IgD-negative memory B cell (primary cell): Measurements from ENCODE around the gene PDLIM5. TPM values are rescaled to one million over a fixed set of nuclear protein-coding genes. Genes with fewer than 3 reads are reported as not detected.

Experiments used
- H3K27ac Mint-ChIP-seq, 3 donors: one replicate each; pipeline ENCODE4 v1.8.0; 2020 to 2022; ENCODE audit warnings: mild to moderate bottlenecking in 3 of 3, mixed read lengths in 3 of 3, moderate library complexity in 1 of 3
- H3K27me3 Mint-ChIP-seq: one replicate; pipeline ENCODE4 v1.8.0; 2021; ENCODE audit warnings: mixed read lengths
- H3K36me3 Mint-ChIP-seq: one replicate; pipeline ENCODE4 v1.8.0; 2020; ENCODE audit warnings: mild to moderate bottlenecking, mixed read lengths
- H3K4me1 Mint-ChIP-seq, 3 donors: one replicate each; pipeline ENCODE4 v1.8.0; 2020 to 2022; ENCODE audit warnings: mixed read lengths in 3 of 3, mild to moderate bottlenecking in 1 of 3
- H3K4me3 Mint-ChIP-seq, 4 donors: one replicate each; pipeline ENCODE4 v1.8.0; 2020 to 2022; ENCODE audit warnings: mild to moderate bottlenecking in 4 of 4, mixed read lengths in 4 of 4, moderate library complexity in 3 of 4
- H3K9me3 Mint-ChIP-seq, 3 donors: one replicate each; pipeline ENCODE4 v1.8.0; 2020 to 2021; ENCODE audit warnings: mixed read lengths in 3 of 3, mild to moderate bottlenecking in 1 of 3
- polyA plus RNA-seq: library from polyadenylated mRNA; unstranded; fragments of 300-500 nt; fragmentation: Illumina TruSeq; gene quantifications from one replicate; pipeline ENCODE4 v1.2.3, GENCODE V29; 2021

PDLIM5 gene
- polyA plus RNA-seq, 1 donor from 2014 or later = 37.0 TPM

DNA sequence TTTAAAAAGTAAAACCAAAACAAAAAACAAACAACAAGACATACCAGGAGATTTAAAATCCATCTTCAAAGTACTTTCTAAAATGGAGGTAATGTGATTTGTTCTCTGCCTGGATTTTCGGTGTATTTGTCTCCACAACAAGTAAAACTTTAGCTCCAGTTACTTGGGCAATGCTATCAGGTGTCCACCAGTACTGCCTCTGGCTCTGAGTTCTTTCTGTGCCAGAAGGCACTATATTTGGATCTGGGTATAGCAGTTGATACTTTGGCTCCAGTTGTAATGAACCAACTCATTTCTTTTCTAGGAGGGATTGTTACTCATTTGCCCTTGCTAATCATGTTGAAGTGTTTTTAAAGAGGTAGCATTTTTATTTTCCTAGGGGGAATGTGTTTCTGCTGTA is 9.5 kb upstream of the PDLIM5 start:
- H3K36me3 Mint-ChIP-seq = no peaks in the 10 kb centered on the region
- no peak overlapping the region for H3K4me3 Mint-ChIP-seq
- H3K27me3 Mint-ChIP-seq = no peaks in the 10 kb centered on the region

DNA sequence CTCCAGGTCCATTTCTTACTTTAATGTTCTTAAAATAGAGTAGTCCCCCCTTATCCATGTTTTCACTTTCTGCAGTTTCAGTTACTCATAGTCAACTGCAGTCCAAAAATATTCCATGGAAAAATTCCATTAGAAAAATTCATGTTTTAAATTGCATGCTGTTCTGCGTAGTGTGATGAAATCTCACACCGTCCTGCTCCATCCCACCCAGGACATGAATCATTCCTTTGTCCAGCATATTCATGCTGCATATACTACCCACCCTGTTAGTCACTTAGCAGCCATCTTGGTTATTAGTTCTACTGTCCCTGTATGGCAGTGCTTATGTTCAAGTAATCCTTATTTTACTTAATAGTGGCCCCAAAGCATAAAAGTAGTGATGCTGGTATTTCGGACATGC is 5.4 kb upstream of the PDLIM5 start:
- H3K36me3 Mint-ChIP-seq = no peaks in the 10 kb centered on the region
- H3K27me3 Mint-ChIP-seq = peaks cover 5% of the 10 kb centered on the region
- H3K4me3 Mint-ChIP-seq = no peak overlapping the region

More for the DNA sequence above, 9.5 kb upstream of the PDLIM5 start:
- Mint-ChIP-seq H3K4me1 (peaks cover 0 to 1% (median 0%) of the 10 kb centered on the region in 3 donors), H3K9me3 (no peaks in the 10 kb centered on the region), H3K27ac (peak overlapping the region in 1 of 3 donors; percentile 13)

GRCh38 chr4:94447754-94448411 is 3.9 kb upstream of the PDLIM5 start:
- no peak overlapping the region for H3K27ac Mint-ChIP-seq
- H3K9me3 Mint-ChIP-seq = no peaks in the 10 kb centered on the region
- no peak overlapping the region for H3K4me3 Mint-ChIP-seq
- peaks cover 5% of the 10 kb centered on the region for H3K27me3 Mint-ChIP-seq
- H3K4me1 Mint-ChIP-seq = peaks cover 4 to 15% (median 6%) of the 10 kb centered on the region in 3 donors
- H3K36me3 Mint-ChIP-seq = no peaks in the 10 kb centered on the region

More for the DNA sequence above, 5.4 kb upstream of the PDLIM5 start:
- H3K9me3 Mint-ChIP-seq = no peaks in the 10 kb centered on the region
- no peak overlapping the region for H3K27ac Mint-ChIP-seq
- peaks cover 2 to 5% (median 3%) of the 10 kb centered on the region in 3 donors for H3K4me1 Mint-ChIP-seq

- peaks cover 5% of the 10 kb centered on the region for H3K27me3 Mint-ChIP-seq
- H3K36me3 Mint-ChIP-seq = no peaks in the 10 kb centered on the region
- H3K9me3 Mint-ChIP-seq = no peaks in the 10 kb centered on the region
- H3K27ac Mint-ChIP-seq = no peak overlapping the region
- H3K4me1 Mint-ChIP-seq = peaks cover 9 to 25% (median 15%) of the 10 kb centered on the region in 3 donors
- H3K4me3 Mint-ChIP-seq = peak overlapping the region in 2 of 4 donors; percentile 22 to 23
These were observed 2.8 kb upstream of the PDLIM5 start for GRCh38 chr4:94448815-94449375.

DNA sequence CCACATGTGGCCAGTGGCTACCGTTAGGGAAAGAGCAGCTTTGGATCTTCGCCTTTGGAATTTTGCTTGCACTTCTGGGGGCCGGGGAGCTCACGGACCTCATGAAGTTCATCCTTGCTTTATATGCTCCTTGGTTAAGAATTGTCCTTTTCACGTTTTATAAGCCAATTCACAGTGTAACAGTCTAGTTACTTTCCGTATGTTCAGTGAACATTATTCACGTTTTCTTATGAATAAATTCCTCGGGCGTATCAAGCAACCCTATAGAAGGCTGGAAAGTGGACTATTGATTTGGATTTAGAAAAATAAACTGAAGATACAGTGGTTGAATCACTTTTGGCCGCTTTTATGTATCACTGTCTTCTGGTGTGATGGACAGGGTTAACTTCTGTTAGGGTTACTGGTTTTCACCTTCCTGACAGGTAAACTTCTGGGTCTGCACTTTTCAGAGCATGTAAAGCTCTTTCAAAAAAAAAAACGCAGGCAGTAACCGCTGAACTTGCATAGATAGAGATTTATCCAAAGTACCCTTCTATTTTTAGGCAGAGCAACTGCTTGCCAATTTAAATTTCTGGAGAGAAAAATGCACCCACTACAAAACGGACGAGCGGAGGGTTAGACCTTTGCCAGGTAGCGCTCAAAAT is 569 bp upstream of the PDLIM5 start:
- Mint-ChIP-seq H3K27ac (peak overlapping the region; percentile 59 to 90 (median 82)), H3K9me3 (no peaks in the 10 kb centered on the region), H3K4me1 (peaks cover 9 to 36% (median 21%) of the 10 kb centered on the region in 3 donors), H3K27me3 (peaks cover 5% of the 10 kb centered on the region), H3K4me3 (peak overlapping the region; percentile 89 to 99 (median 94)), H3K36me3 (no peaks in the 10 kb centered on the region)

- H3K4me3 Mint-ChIP-seq = peak overlapping the region; percentile 89 to 99 (median 94)
- H3K27me3 Mint-ChIP-seq = peaks cover 5% of the 10 kb centered on the region
- H3K27ac Mint-ChIP-seq = peak overlapping the region; percentile 6 to 92 (median 58)
- H3K36me3 Mint-ChIP-seq = no peaks in the 10 kb centered on the region
- no peaks in the 10 kb centered on the region for H3K9me3 Mint-ChIP-seq
- peaks cover 9 to 36% (median 24%) of the 10 kb centered on the region in 3 donors for H3K4me1 Mint-ChIP-seq
These were observed 982 bp downstream of the PDLIM5 start for GRCh38 chr4:94452476-94453371.

DNA sequence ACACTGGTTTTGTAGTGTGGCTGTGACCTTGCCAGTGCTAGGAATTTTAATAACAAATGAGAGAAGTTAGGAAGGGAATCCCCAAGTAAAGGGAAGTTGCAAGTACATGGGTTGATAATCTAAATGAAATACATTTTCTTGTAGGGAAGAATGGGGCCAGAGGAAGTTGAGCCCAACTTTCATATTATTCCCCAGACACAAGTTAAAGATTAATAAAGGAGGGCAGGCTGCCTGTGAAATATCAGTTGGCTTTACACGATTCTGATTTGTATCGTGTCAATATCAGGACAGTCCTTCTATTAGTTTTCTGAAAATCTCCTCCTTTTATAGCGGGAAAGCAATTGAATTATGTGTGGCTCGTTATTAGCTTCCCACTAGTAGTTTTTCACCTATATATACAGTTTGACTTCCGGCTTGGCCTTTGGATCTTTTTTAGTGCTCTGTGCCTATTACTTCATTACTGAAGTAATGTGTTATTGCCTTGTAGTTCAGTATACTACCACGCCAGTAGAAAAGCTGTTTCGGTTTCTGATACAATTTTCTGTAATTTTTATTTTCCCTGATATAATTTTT is 1.7 kb downstream of the PDLIM5 start:
- peaks cover 2% of the 10 kb centered on the region for H3K27me3 Mint-ChIP-seq
- H3K27ac Mint-ChIP-seq = peak overlapping the region; percentile 6 to 92 (median 58)
- peak overlapping the region; percentile 89 to 99 (median 94) for H3K4me3 Mint-ChIP-seq
- H3K9me3 Mint-ChIP-seq = no peaks in the 10 kb centered on the region
- H3K4me1 Mint-ChIP-seq = peaks cover 9 to 36% (median 25%) of the 10 kb centered on the region in 3 donors
- no peaks in the 10 kb centered on the region for H3K36me3 Mint-ChIP-seq

GRCh38 chr4:94454405-94454804 is 2.7 kb downstream of the PDLIM5 start:
- Mint-ChIP-seq H3K27me3 (no peaks in the 10 kb centered on the region), H3K9me3 (no peaks in the 10 kb centered on the region), H3K36me3 (no peaks in the 10 kb centered on the region), H3K27ac (peak overlapping the region in 1 of 3 donors; percentile 11), H3K4me1 (peaks cover 9 to 41% (median 25%) of the 10 kb centered on the region in 3 donors), H3K4me3 (peak overlapping the region in 1 of 4 donors; percentile 35)

- Mint-ChIP-seq H3K27me3 (no peaks in the 10 kb centered on the region), H3K4me1 (peaks cover 9 to 45% (median 25%) of the 10 kb centered on the region in 3 donors), H3K27ac (peak overlapping the region in 1 of 3 donors; percentile 10), H3K9me3 (no peaks in the 10 kb centered on the region), H3K36me3 (no peaks in the 10 kb centered on the region), H3K4me3 (peak overlapping the region in 1 of 4 donors; percentile 35)
These were observed 3.3 kb downstream of the PDLIM5 start for GRCh38 chr4:94455081-94455480.

- Mint-ChIP-seq H3K36me3 (no peaks in the 10 kb centered on the region), H3K27ac (no peak overlapping the region), H3K4me3 (no peak overlapping the region)
These were observed 6.0 kb downstream of the PDLIM5 start for GRCh38 chr4:94457692-94458106.

DNA sequence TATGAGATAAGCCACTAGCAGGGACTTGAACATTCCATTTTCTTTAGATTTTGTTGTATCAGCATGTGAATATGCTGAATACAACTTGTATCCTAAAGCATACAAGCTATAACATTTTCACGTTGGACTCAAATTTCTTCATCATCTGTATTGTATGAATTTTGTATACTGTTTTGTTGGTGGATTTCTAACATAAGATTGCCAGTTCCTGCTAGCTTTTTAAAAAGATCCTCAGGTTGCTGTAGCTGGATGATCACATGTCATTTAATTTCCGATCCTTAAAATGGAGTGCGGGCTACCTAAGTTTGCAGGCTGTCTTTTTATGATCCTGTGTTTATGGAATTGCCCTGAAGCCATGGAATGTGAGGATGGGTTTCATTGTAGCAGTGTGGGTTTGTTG is 6.9 kb downstream of the PDLIM5 start:
- Mint-ChIP-seq H3K4me3 (no peak overlapping the region), H3K27me3 (no peaks in the 10 kb centered on the region), H3K4me1 (peaks cover 2 to 24% (median 12%) of the 10 kb centered on the region in 3 donors), H3K27ac (no peak overlapping the region), H3K36me3 (no peaks in the 10 kb centered on the region), H3K9me3 (peaks cover 0 to 1% (median 0%) of the 10 kb centered on the region in 3 donors)

More at GRCh38 chr4:94457692-94458106, 6.0 kb downstream of the PDLIM5 start:
- Mint-ChIP-seq H3K9me3 (peaks cover 0 to 1% (median 0%) of the 10 kb centered on the region in 3 donors), H3K27me3 (no peaks in the 10 kb centered on the region), H3K4me1 (peaks cover 8 to 32% (median 20%) of the 10 kb centered on the region in 3 donors)

DNA sequence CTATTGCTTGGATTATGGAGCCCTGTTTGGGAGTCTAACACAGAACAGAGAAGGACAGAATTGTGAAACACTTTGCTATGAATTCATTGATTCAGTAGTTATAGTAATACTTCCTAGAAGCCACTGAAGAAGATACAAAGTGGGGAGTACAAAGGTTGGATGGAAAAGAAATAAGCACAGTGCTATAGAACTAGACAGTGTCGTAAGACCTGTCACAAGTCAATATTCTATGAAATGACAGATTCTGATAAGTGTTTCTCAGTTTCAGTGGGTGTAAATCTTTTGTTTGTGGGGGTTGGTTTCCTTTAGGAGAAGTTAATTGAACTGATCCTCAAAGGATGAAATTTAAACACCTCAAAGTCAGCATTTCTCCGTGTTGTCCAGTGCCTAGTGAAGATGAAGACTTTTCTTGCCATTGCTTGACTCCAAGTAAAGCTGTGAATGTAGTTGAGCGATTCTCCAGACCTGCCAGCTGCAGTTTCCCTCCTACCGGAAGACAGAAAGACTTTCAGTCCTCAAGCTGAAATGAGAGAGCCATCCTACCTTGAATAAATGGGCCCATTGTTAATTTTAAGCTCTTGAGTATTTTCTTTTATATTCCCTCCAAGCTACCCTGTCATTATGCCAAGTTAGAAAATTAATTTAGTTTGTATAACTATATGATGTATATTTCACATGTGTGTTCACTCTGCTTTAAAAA is 7.9 kb downstream of the PDLIM5 start:
- no peaks in the 10 kb centered on the region for H3K36me3 Mint-ChIP-seq
- H3K4me3 Mint-ChIP-seq = no peak overlapping the region
- no peak overlapping the region for H3K27ac Mint-ChIP-seq
- H3K27me3 Mint-ChIP-seq = no peaks in the 10 kb centered on the region
- H3K4me1 Mint-ChIP-seq = peaks cover 6 to 20% (median 7%) of the 10 kb centered on the region in 3 donors
- H3K9me3 Mint-ChIP-seq = peaks cover 0 to 1% (median 0%) of the 10 kb centered on the region in 3 donors

DNA sequence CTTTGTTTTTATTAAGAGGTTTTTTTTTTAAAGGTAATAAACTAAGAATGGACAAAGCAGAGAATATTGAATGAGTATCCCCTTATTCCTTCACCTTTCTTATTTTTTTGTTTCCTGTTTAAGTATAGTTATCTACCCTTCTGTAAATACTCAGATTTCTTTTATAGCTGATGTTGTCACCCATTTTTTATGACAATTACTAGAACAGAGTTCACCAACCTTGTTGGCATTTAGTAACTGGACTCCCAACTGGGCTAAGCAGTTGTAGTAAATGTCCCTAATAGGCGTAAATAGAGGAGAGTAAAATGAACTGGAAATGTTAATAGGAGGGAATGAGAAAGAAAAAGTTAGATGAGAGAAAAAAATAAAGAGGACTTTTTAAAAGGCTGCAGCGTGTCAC is 9.8 kb downstream of the PDLIM5 start:
- Mint-ChIP-seq H3K9me3 (peaks cover 0 to 1% (median 0%) of the 10 kb centered on the region in 3 donors), H3K4me1 (peaks cover 4 to 14% (median 12%) of the 10 kb centered on the region in 3 donors), H3K36me3 (no peaks in the 10 kb centered on the region), H3K4me3 (no peak overlapping the region), H3K27ac (no peak overlapping the region), H3K27me3 (no peaks in the 10 kb centered on the region)

DNA sequence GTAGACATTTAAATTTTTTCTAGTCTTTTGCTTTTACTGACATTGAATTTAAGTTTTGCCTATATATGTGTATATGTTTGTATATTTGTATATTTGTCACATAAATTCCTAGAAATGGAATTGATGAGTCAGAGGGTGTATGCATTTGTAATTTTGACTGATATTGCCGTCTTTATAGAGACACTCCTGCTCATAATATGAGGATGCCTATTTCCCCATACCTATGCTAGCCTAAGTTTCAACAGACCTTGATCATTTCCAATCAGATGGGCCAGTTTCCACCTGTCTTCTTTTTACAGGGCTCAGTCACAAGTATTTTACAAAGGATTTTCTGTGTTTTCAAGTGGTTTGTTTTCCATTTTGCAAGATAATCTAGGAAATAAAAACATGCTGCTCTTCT is 10.8 kb downstream of the PDLIM5 start:
- peaks cover 3 to 14% (median 12%) of the 10 kb centered on the region in 3 donors for H3K4me1 Mint-ChIP-seq
- no peak overlapping the region for H3K4me3 Mint-ChIP-seq
- H3K36me3 Mint-ChIP-seq = no peaks in the 10 kb centered on the region
- H3K9me3 Mint-ChIP-seq = peaks cover 0 to 1% (median 0%) of the 10 kb centered on the region in 3 donors
- no peak overlapping the region for H3K27ac Mint-ChIP-seq
- no peaks in the 10 kb centered on the region for H3K27me3 Mint-ChIP-seq
